Hypothalamus (tissue), 51 donors: ENCODE data around the gene RAP1GAP2.
"Not testable (repeated sequence)": the region's sequence is repeated elsewhere in the genome, so short reads cannot be mapped to it uniquely, and the experiment has no call there.

ENCODE experiments used
- DNase-seq, 51 donors: peaks; one replicate each; lab custom pipeline; 2025; lab: John Stamatoyannopoulos, UW

RAP1GAP2 gene

DNA sequence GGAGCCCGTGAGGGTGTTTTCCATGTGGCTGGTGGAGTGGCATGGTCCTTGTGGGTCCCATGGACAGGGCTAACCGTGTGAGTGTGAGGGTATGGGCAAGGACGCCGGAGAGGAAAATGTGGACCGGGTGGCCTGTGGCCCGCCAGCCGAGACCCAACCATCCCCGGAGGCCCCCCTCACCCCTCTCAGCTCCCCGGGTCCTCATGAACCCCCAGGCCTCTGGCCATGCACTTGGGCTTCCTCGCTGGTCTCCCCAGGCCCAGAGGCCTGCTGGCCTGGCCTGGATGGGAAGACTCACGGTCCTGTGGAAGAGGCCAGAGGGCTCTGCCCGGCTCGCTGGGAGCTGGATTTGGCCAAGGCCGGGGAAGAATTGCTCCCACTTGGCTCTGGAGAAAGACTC, 13.1 kb downstream of the RAP1GAP2 start:
- no peak for DNase-seq

GRCh38 chr17:2814049-2814448, 17.8 kb downstream of the RAP1GAP2 start:
- no peak for DNase-seq

- no peak for DNase-seq
These were observed 18.5 kb downstream of the RAP1GAP2 start for GRCh38 chr17:2814481-2815341.

DNA sequence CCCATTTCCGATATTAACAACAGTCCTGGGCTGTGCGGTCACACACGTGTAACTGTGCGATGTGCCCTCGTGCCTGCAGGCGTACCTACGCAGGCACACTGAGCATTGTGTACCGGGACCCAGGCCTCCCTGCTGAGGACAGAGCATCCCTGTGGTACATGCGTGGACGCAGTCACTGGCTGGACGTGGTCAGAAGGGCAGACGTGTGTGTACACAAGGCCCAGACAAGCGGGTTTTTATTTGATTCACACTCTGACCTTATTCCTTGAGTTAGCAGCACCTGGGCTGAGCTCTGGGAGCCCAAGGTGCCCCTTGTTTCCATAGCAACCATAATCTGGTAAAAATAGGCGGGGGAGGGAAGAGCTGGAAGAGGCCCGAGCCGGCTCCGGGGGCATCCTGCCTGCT, 19.5 kb downstream of the RAP1GAP2 start:
- DNase-seq: no peak

DNA sequence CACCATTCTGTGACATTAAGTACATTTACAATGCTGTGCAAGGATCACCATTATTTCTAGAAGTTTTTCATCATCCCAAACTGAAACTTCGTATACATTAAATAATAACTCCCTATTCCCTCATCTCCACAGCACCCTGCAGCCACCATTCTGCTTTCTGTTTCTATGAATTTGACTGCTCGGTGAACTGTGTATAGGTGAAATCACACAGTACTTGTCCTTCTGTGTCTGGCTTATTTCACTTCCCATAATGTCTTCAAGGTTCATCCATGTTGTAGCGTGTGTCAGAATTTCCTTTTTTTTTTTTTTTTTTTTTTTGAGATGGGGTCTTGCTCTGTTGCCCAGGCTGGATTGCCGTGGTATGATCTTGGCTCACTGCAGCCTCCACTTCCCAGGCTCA, 20.4 kb downstream of the RAP1GAP2 start:
- DNase-seq: no peak

GRCh38 chr17:2819294-2819693, 23.1 kb downstream of the RAP1GAP2 start:
- DNase-seq: not testable (repeated sequence)

DNA sequence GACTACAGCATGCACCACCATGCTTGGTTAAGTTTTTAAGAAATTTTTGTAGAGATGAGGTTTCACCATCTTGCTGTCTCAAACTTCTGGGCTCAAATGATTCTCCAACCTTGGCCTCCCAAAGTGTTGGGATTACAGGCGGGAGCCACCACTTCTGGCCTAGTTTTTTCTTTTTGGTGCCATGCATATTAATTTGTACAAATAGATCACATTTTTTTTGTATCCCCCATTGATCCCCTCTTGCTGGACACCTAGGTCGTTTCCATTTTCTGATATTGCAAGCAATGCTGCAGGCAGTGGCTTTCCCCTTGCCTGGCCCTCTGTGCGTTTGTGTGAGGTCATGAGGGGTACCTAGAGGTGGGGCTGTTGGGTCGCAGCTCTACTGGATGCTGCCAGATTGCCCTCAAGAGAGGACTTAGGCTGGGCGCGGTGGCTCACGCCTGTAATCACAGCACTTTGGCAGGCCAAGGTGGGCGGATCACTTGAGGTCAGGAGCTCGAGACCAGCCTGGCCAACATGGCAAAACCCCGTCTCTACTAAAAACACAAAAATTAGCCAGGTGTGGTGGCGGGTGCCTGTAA, 23.8 kb downstream of the RAP1GAP2 start:
- DNase-seq: no peak

DNA sequence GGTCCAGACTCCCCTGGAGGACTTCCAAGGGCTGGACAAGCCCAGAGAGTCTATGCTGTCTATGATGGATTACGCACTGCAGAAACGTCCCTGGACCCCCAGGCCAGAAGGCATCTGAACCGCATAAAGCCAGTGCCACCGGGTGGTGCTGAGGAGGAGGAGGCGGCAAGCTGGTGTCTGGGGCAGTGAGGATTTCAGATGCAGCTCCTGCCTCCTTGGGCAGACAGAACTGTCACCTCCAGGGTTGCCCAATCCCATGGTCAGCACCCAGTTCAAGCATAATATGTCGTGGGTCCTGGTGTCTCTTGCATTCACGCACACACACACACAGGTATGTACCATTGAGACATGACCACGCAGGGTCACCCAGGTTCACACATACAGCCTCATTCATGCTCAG, 25.6 kb downstream of the RAP1GAP2 start:
- DNase-seq: no peak

GRCh38 chr17:2822358-2822757, 26.1 kb downstream of the RAP1GAP2 start:
- DNase-seq: no peak

DNA sequence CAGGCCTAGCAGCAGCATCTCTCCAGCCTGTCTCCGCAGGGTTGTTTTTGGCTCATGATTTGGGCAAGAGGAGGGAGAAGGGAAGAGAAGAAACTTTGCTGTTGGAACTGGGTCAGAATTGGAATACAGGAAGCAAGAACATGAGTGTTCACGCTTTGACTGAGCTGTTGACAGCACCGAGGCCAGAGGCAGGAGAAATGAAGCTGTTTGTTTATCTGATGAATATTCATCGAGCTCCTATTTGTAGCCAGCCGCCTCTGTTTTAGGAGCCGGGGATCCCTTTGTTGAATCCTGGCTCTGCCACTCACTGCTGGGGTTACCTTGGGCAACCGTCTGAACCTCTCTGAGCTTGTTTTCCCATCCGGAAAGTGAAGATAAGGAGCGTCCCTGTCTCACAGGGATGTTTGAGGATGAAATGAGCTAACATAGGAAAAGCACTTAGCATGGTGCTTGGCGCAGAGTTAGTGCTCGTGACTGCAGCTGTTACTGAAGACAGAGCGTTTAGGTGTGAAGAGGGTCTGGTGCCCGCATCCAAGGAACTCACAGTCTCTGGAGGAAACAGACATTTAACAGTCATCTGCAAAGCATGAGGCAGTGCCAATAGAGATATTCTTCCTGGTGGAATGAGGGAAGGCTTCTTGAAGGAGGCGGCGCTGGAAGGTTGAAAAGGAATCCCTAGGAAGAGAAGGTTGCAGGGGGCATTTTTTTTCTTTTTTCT, 29.2 kb downstream of the RAP1GAP2 start:
- DNase-seq: peak in 3 of 51 donors; percentile 12 to 63 (median 18)

- DNase-seq: peak in 45 of 51 donors; percentile 8 to 75 (median 44)
These were observed 32.3 kb downstream of the RAP1GAP2 start for GRCh38 chr17:2828397-2829038.

DNA sequence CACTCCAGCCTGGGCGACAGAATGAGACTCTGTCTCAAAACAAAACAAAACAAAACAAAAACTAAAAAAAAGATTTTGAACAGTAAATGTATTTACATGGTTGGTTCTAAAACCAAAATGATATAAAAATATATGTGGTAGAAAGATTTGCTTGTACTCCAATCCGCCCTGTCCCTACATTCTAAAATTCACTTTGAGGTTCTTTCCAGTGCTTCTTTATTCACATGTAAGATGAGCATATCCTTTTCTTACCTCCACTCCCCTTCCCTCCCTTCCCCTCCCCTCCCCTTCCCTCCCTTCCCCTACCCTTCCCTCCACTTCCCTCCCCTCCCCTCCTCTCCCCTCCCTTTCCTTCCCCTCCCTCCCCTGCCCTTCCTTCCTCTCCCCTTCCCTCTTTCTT, 34.4 kb downstream of the RAP1GAP2 start:
- no peak for DNase-seq

DNA sequence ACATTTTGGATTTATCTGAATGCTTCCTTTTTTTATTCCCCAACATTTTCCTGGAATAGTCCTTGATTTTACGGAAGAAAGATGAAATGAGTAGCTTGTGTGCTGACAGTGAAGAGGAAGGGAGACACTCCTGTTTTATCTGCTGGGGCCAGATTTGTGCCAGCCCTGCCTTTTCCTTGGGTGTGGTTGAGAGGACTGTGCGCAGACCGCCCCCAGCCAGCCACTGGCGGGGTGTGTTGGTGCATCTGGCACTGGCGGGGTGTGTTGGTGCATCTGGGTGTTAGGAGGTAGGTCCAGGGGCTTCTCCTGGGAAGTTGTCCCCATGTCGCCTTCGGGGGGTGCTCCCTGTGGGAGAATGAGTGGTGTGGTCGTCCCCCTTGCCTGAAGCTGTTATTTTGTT, 39.5 kb downstream of the RAP1GAP2 start:
- DNase-seq: no peak

- DNase-seq: no peak
These were observed 40.9 kb downstream of the RAP1GAP2 start for GRCh38 chr17:2837147-2837561.

GRCh38 chr17:2841606-2842005, 45.4 kb downstream of the RAP1GAP2 start:
- DNase-seq: no peak

GRCh38 chr17:2842464-2842863, 46.2 kb downstream of the RAP1GAP2 start:
- no peak for DNase-seq

GRCh38 chr17:2844416-2844815, 48.2 kb downstream of the RAP1GAP2 start:
- DNase-seq: no peak

DNA sequence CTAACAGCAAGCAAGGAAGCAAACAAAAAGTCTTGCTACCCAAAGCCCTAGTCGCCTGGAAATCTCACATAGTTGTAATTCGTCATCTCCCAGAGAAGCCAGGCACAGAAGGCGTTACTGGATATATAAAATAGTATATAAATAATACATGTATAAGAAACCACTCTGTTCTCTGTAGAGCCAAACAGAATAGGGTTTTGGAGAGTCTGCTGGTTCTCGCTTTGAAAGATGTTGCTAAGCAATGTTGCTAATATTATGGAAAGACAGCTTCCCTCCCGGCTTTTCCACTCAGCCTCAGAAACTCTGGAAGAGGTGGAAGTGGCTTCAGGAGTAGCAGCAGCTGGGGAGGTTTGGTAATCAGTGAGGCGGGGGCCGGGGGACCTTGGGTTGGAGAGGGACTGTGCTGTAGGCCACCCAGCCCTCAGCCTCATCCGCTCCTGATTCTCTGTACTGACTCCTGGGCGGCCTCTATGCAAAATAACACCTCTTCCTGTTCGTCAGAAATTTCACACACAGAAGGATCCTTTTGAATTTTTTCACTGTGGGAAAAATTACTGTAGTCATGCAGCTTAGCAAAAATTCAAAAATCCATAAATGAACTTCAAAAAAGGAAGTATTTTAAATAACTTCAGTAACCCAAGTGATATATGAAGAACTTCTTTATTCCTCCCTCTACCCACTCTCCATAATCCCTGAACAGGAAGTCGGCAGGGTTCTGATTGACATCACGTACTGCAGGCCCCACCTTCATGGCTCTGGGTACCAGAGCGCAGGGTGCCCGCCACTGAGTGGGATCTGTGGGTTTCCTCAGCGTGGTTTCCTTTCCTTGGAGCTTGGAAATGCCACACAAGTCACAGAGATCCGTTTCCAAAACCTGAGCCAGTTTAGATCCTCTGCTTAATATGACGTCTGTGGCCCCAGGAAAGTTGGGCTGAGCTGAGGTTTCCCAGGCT, 51.4 kb downstream of the RAP1GAP2 start:
- DNase-seq: no peak

DNA sequence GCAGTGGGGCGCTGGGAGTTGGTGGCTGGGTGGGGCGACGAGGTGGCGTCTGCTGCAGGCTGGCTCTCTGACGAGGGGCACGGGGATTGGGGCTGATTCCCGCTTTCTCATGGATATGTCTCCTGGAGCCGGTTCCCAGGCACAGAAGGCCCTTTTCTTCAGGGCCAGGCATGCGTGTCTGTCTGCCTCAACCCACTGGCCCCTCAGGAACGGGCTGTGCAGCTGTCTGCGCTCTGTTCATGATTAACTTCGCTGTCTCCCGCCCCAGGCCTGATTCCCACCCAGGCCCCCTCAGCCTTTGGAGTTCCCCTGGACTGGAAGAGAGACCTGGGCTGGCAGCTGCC, 53.1 kb downstream of the RAP1GAP2 start:
- DNase-seq: no peak

GRCh38 chr17:2850991-2851390, 54.8 kb downstream of the RAP1GAP2 start:
- DNase-seq: no peak
